PFSK-1 (cell line): ENCODE measurements around the gene CYLD.

Experiments used
- POLR2AphosphoS5 ChIP-seq: IDR thresholded peaks from 2 replicates; pipeline ENCODE4 v1.6.1; 2012; ENCODE audit warnings: low read depth, mild to moderate bottlenecking, control low read depth, low read length, moderate library complexity
- SIN3A ChIP-seq: IDR thresholded peaks from 2 replicates; pipeline ENCODE4 v1.6.1; 2012; ENCODE audit warnings: mild to moderate bottlenecking, low read length, moderate library complexity, borderline replicate concordance; ENCODE audit not compliant: insufficient read depth
- TAF1 ChIP-seq: IDR thresholded peaks from 2 replicates; pipeline ENCODE4 v1.6.1; 2012; ENCODE audit warnings: low read length, control low read depth, borderline replicate concordance; ENCODE audit not compliant: insufficient read depth
- TF ChIP-seq, protein P1 (sequence below), 2 experiments: IDR thresholded peaks; 2 replicates each; pipeline versions ENCODE4 v1.6.1 to v1.8.0; 2011 to 2012; ENCODE audit warnings: low read depth in 2 of 2, low read length in 2 of 2, control low read depth in 1 of 2, inconsistent platforms in 1 of 2, mild to moderate bottlenecking in 1 of 2, moderate library complexity in 1 of 2; ENCODE audit not compliant: insufficient read depth in 1 of 2

DNA sequence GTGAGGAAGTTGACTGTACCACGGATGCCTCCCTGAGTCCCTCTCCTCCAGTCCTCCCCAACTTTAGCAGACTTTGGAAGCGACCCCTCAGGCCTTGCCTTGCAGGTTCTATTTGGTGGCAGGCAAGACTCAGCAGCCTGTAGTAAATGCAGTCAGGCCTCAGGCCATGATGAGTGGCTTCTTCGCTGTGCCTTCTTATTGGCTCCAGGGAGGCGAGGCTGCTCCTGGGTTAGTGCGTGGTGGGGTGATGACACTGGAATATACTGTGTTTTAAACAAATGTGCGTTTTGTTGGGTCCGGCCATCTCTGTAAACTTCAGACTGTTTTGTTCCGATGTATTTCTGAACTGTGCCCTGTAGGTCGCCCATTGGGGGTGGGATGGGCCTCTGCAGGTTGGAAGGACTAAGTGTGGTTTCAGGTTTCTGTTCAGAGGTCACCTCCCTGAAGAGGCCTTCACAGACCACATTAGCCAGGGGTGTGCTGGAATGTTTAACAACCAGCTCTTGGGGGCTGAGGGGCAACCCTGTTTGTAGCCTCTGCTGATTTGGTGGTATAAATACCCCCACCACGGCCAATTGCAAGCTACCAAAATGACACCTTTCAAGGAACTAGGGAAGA lies 62.5 kb downstream of the CYLD start:
- TF ChIP-seq TAF1 (no peak), POLR2AphosphoS5 (no peak), SIN3A (no peak)
- TF ChIP-seq, protein P1, sequence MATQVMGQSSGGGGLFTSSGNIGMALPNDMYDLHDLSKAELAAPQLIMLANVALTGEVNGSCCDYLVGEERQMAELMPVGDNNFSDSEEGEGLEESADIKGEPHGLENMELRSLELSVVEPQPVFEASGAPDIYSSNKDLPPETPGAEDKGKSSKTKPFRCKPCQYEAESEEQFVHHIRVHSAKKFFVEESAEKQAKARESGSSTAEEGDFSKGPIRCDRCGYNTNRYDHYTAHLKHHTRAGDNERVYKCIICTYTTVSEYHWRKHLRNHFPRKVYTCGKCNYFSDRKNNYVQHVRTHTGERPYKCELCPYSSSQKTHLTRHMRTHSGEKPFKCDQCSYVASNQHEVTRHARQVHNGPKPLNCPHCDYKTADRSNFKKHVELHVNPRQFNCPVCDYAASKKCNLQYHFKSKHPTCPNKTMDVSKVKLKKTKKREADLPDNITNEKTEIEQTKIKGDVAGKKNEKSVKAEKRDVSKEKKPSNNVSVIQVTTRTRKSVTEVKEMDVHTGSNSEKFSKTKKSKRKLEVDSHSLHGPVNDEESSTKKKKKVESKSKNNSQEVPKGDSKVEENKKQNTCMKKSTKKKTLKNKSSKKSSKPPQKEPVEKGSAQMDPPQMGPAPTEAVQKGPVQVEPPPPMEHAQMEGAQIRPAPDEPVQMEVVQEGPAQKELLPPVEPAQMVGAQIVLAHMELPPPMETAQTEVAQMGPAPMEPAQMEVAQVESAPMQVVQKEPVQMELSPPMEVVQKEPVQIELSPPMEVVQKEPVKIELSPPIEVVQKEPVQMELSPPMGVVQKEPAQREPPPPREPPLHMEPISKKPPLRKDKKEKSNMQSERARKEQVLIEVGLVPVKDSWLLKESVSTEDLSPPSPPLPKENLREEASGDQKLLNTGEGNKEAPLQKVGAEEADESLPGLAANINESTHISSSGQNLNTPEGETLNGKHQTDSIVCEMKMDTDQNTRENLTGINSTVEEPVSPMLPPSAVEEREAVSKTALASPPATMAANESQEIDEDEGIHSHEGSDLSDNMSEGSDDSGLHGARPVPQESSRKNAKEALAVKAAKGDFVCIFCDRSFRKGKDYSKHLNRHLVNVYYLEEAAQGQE (IDR thresholded peaks at IDR 0.05; ENCODE audit: insufficient read depth in 1 of 2, low read depth in 2 of 2, low read length in 2 of 2): no peak
